GM18519 (cell line): ENCODE results near the gene NCK2.

ENCODE experiments used
- ATAC-seq: cut with Tn5 transposase; IDR thresholded peaks from one replicate; pipeline ENCODE4 v1.9.1; 2021; ENCODE audit warnings: mild to moderate bottlenecking, moderate library complexity; ENCODE audit not compliant: unreplicated experiment, low FRiP score

Gene NCK2

GRCh38 chr2:105910497-105911238 is 166.0 kb downstream of the NCK2 start:
- ATAC-seq = no peak

DNA sequence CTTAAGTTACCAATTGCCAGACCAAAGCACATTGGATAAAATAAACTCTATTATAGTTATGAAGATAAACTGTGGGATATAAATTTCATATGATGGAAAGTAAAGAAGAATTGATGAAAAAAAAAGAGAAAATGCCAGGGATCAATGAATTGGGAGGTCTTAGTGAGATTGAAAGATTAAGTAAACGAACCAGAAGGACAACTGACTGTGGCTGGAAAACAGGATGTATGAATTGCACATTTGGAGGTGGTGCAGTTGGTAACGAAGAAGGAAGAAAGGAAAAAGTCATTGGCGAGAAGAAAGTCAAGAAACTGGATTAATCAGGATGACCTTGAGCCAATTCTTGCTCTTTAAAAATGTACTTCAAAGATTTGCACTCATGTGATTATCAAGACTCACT is 166.7 kb downstream of the NCK2 start:
- no peak for ATAC-seq

- ATAC-seq = no peak
Measured at GRCh38 chr2:105912081-105912480, 167.4 kb downstream of the NCK2 start.

DNA sequence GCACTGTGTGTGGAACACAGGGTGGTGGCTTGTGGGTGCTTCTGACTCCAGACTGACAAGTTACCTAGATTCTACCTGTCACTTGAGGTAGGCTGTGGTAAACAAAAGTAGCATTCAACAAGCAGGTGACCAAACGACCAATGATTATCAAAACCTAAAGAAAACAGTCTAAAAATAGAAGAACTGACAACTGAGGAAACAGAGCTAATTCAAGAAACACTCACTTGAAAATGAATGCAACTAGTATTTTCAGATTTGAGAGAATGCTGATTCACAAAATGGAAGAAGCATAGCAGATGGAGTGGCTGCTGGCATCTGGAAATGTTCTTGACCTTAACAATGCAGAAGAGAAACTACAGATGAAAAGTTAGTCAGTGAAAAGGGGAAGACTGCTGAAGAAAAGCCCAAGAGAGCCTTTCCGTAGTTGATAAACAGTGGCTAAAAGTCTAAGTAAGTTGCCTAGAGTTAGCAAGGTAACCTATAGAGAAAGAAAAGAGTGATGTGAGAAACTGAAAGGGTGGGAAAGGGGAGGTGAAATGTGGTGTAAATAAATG is 170.4 kb downstream of the NCK2 start:
- ATAC-seq = peak; percentile 61

- ATAC-seq = no peak
Measured at GRCh38 chr2:105917226-105917625, 172.5 kb downstream of the NCK2 start.

DNA sequence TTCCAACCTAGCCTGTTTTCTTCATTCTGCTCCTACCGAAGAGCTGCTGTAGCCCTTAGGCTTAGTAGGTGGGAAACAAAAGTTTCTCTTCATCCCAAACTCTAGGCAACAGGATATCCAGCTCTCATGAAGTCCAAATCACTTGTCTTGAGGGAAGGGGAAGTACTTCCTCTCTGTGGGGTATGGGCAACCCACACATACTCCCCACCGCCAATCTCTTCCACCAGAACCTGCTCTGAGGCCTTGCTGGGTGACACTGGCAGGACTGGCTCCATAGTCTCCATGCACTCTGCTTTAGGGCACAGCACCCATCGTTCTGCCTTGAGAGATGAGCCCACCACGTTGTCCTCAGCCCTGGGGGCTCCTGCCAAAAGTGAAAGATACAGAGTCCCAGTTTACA is 173.0 kb downstream of the NCK2 start:
- ATAC-seq = no peak

- ATAC-seq = no peak
Measured at GRCh38 chr2:105919191-105919811, 174.6 kb downstream of the NCK2 start.

DNA sequence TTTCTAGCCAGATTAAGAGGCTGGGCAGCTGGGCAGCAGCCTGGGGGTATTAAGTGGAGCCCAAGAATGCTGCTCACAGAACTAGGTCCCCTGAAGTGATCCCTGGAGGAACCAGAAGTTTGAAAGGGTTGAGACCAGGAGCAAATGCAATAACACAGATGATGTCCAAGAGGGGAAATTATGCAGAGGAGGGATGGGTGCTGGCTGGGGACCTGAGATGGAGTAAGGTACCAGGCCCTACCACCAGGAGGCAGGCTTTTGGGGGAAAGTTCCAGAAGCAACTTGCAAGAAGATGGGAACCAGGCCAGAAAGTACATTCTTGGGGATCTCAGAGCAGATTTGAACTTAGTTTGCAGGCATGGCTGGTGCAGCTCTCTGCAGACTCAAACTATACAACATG is 175.1 kb downstream of the NCK2 start:
- no peak for ATAC-seq

GRCh38 chr2:105924271-105924670 is 179.6 kb downstream of the NCK2 start:
- no peak for ATAC-seq

DNA sequence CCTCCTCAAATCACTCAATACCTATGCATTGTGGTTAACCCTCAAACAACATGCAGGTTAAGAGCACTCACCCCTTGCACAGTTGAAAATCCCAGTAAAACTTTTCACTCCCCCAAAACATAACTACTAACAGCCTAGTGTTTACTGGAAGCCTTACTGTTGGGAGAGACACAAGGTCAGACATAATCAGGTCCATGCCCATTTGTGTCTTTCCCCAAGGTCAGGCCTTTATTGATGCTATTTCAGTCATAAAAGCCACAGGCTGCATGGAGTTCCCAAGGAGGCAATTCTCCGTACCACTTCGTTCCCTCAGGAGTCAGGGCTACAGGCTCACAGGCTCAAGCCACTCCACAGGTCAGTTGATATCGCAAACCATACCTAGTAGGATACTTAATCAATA is 180.2 kb downstream of the NCK2 start:
- no peak for ATAC-seq

GRCh38 chr2:105925390-105925789 is 180.7 kb downstream of the NCK2 start:
- no peak for ATAC-seq

DNA sequence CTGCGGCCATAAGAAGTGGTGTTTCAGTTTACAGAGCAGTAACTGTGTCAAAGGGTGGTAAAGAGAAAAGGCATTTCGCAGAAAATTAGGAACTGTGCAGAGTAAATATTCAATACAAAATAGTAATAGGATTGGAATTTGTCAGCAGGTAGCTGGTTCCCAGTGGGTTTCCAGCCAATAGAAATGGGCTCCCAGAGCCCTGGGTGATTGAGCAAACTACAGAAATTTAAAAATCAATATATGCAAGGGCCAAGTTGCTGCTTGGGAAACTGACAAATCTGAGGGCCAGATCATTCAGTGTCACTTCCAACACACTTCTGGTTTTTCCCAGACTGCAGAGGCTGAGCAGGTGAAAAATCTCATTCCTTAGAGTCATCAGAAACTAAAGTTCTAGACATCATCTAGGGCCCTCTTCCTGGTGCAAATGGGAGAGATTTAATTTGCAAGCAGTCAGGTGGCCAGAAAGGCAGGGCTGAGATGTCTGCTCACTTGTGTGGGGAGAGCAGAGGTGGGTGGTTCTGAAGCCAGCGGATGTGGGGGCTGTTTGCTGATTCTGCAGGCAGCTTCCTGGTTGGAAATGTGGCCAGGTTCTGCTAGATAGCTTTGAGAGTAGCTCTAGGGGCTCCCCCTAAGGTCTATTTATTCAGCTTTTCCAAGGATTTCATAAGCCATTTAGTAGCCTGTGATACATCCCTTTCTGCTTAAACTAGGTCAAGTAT is 182.4 kb downstream of the NCK2 start:
- no peak for ATAC-seq

DNA sequence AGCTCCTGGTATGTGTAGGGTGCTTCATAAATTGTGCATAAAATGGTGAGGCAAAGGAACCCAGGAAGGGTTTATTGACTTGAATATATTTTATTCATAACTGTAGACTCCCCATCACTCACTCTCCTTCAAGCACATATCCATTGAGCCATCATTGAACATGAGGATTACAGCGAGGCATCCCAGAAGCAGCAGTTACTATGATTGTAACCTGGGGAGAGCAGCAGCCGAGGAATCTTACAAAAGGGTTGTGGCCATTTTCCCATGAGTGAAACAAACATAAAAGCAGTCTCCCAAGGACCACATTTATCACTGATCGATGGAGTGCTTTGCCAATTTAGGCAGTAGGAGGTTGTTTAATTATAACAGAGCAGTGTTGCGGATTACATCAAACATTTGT is 183.4 kb downstream of the NCK2 start:
- ATAC-seq = no peak

DNA sequence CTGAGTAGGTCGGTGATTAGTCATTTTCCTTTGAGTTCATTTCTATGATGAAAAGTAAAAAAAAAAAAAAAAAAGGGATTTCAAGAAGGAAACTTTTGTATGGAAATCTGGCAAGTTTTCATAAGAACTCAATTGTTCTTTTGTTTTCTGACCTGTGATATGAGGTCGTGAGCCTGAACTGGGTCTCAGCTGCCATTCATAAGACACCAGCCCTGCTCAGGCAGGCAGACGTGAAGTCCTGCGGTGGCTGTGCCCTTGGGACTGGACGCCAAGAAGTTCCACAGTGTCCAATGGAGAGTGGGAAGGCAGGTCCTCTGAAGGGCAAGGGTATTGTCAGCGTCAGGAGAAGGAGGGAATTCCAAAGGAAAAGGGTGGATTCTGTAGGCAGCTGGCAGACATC is 183.9 kb downstream of the NCK2 start:
- no peak for ATAC-seq

- no peak for ATAC-seq
Measured at GRCh38 chr2:105929516-105929915, 184.8 kb downstream of the NCK2 start.

- ATAC-seq = no peak
Measured at GRCh38 chr2:105932582-105932981, 187.9 kb downstream of the NCK2 start.

DNA sequence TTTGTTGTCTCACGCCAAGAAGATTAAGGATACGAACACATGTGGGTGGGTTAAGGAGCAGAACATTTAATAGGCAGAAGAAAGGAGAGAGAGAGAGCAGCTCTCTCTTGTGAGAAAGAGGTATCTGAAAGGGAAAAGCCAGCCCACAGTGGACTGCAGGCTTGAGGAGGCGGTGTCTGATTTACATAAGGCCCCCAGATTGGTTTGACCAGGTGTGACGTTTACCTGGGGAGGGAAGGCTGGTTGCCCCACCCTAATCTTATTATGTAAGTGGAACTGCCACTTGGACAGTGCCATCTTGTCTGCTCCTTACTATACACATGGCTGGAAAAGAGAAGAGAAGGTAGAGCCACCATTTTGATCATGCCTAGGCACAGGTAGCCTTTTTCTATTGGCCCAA is 189.2 kb downstream of the NCK2 start:
- no peak for ATAC-seq

- ATAC-seq = no peak
Measured at GRCh38 chr2:105934467-105934866, 189.8 kb downstream of the NCK2 start.

DNA sequence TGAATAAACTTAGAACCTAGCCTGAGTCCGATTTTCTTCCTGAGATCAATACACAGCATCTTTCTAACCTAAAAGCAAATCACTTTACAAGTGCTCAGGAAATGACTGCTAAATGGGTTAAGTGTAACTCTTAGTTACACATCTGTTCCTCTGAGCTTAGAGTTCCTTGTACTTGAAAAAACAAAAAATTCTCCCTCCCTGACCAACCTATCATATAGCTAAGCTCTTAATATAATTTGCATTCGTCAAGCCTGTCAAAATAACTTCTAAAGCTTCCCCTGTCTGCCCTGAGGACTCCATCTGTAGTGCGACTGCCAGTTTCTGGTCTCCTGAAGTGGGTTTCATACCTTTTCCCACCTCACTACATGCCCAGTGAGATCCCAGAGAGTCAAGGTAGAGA is 190.4 kb downstream of the NCK2 start:
- ATAC-seq = no peak

- ATAC-seq = no peak
Measured at GRCh38 chr2:105936954-105937353, 192.2 kb downstream of the NCK2 start.

DNA sequence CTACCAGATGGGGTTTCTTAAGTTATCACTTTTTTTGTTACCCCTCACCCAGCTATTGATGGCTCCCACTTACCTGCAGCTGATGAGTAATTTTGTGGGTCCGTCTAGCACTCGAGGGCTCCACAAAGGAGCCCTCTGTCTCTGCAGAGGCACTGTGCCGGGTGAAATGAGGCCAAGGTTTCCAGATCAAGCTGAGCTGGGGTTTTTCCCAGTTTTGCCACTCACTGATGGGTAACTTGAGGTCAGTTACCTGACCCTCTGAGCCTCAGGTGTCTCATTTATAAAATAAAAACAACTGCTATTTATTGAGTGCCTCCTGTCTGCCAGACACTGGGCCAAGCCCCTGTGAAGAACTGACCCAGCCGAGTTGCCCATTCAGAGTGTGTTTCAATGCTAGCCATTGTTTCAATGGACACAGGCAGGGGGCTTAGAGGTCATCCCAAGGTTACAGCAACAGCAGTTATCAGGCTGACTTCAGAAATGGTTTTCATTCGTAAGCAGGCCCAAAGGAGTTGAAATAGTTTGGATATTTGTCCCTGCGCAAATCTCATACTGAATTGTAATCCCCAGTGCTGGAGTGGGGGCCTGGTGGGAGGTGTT is 192.9 kb downstream of the NCK2 start:
- no peak for ATAC-seq
